Pancreas (tissue), 10 donors: Measurements from ENCODE around the gene EFS. TPM values are rescaled to one million over a fixed set of nuclear protein-coding genes. Genes with fewer than 3 reads are reported as not detected.

Experiments
- ATAC-seq, 4 donors: fragments of 200-7000 bp; cut with Tn5 transposase; one replicate each; pipeline versions ENCODE4 v1.8.0 to v1.9.1; 2020; ENCODE audit warnings: mild to moderate bottlenecking in 4 of 4, moderate library complexity in 4 of 4
- DNase-seq, 6 donors: peaks; one replicate each; pipeline ENCODE4 v3.0.0-alpha.2; 2020
- FAIRE-seq: peaks from 2 replicates; lab custom pipeline; 2012; peaks lifted over from hg19 to GRCh38; lab: Jason Lieb, UNC
- H3K27ac ChIP-seq, 4 donors: fragments of 200-600 bp; sonication (generic); 1 replicate in 3 of 4; 2 replicates in 1 of 4; pipeline versions ENCODE4 v1.5.0 to v1.8.0; 2020
- H3K27me3 ChIP-seq, 4 donors: fragments of 200-600 bp; one replicate each; pipeline ENCODE4 v1.8.0; 2021
- H3K36me3 ChIP-seq, 3 donors: fragments of 200-600 bp; sonication (generic) in 1 of 3; one replicate each; pipeline versions ENCODE4 v1.5.0 to v1.8.0; 2020 to 2021
- H3K4me1 ChIP-seq, 3 donors: fragments of 200-600 bp; one replicate each; pipeline ENCODE4 v1.8.0; 2021
- H3K4me3 ChIP-seq, 4 donors: fragments of 200-600 bp; sonication (generic) in 2 of 4; one replicate each; pipeline versions ENCODE4 v1.5.0 to v1.8.0; 2020 to 2021
- H3K9me3 ChIP-seq, 4 donors: fragments of 200-600 bp; one replicate each; pipeline ENCODE4 v1.8.0; 2021
- WGBS, 2 donors: extraction: QIAGEN DNeasy Blood & Tissue Kit; methylation state at CpG; one replicate each; pipeline ENCODE4 v1.1.7; 2013; 5-methylcytosine and 5-hydroxymethylcytosine counted together
- intact Hi-C, 3 donors: fragments of 100-400 bp; cut with DNase I; formaldehyde crosslinking; loops; one replicate each; pipeline versions ENCODE4 v1.11.1 to v1.14.2; 2022
- polyA plus RNA-seq, 2 donors: library from polyadenylated mRNA; stranded (reverse); fragments of 200-250 nt; gene quantifications; one replicate each; pipeline ENCODE4 v1.2.3, GENCODE V29; 2013
- total RNA-seq, 6 donors: library from RNA; stranded (reverse); fragmentation: NEBNext Ultra II Directional in 4 of 6; extraction: Animal tissue kit (Norgen Biotek cat#: 25700) in 4 of 6; gene quantifications; one replicate each; pipeline versions ENCODE4 v1.2.1 to v1.2.4, GENCODE V29; 2021 to 2023
- TF ChIP-seq, protein P1 (sequence below), 4 donors: fragments of 200-600 bp; sonication (generic) in 3 of 4; IDR thresholded peaks; one replicate each; pipeline versions ENCODE4 v1.5.0 to v1.8.0; 2021; ENCODE audit warnings: antibody characterized with exemption in 4 of 4
- donor health status: healthy with polysubstance abuse.
- donor health status: DM: no; HTN: no; CAD: no; lungs with moderate emphysema.
- donor health status: DM: no; HTN: no; CAD: no.
- donor health status: control.
- donor health status: control.
- donor health status: Bipolar disorder and iron deficiency.
- donor health status: DM: yes; HTN: yes; CAD: no.
- donor health status: DM: no; HTN: no; CAD: no.
- donor health status: DM: no; HTN: no; CAD: no.
- donor health status: DM: yes; HTN: yes; CAD: no.

Gene EFS
- total and polyA plus RNA-seq, 8 donors, result 0.23 to 3.0 (median 1.0) TPM

DNA sequence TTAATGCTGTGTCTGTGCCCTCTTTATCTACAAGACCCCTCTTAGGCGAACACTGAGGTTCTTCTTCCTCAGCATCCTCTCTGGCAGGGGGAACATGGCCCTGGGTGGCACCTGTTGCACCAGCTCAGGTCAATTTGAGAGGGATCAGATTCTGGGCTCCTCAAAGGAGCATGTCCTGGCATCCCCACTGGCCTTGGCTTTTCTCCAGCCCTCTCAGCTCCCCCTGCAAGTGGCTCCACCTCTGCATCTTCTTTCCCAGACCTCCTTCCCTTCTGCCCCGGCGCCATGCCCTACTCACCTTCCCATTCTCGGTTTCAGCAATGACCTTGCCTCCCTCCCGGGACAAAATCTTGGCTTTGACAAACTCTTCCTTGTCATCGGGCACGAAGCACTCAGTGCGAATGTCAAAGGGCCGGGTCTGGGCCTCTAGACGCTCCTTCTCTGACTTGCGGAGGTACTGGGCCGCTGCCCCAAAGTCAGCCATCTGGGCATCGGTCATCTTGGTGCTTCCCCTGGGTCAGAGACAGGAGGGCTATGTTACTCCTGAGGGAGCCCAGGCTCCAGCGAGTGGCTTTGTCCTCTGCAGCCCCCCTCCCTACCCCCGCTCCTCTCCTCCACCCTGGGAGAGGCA is 41.9 kb upstream of the EFS start:
- Histone ChIP-seq H3K4me3 (no peak overlapping the region), H3K9me3 (no peaks in the 10 kb centered on the region), H3K4me1 (no peaks in the 10 kb centered on the region), H3K27me3 (no peaks in the 10 kb centered on the region), H3K27ac (no peak overlapping the region), H3K36me3 (no peaks in the 10 kb centered on the region)
- 67 to 78% methylated on average over 15 of the region's 15 CpGs for WGBS, 2 donors
- intact Hi-C loops, result no loop called here
- TF ChIP-seq, protein P1, sequence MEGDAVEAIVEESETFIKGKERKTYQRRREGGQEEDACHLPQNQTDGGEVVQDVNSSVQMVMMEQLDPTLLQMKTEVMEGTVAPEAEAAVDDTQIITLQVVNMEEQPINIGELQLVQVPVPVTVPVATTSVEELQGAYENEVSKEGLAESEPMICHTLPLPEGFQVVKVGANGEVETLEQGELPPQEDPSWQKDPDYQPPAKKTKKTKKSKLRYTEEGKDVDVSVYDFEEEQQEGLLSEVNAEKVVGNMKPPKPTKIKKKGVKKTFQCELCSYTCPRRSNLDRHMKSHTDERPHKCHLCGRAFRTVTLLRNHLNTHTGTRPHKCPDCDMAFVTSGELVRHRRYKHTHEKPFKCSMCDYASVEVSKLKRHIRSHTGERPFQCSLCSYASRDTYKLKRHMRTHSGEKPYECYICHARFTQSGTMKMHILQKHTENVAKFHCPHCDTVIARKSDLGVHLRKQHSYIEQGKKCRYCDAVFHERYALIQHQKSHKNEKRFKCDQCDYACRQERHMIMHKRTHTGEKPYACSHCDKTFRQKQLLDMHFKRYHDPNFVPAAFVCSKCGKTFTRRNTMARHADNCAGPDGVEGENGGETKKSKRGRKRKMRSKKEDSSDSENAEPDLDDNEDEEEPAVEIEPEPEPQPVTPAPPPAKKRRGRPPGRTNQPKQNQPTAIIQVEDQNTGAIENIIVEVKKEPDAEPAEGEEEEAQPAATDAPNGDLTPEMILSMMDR (IDR thresholded peaks at IDR 0.05), result no peak
- FAIRE-seq (no peak), ATAC-seq (no peak), DNase-seq (no peak)

DNA sequence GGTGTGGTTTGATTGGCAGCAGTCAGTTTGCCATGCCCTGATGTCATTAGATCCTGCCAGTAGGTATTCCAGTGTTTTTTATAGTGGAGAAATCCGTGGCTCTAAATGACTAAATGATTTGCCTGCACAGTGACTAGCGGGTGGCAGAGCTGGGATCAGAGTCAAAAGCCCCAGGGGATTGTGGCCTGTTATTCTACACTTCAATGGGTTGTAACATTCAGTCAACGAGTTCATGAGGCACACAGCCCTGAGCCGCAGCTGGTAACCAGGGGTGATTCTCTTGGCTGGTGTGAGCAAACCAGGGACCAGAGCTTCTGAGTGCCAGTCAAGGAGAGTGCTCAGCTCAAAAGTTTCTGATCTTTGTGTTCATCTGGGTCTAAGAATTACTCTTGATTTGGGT is 41.3 kb upstream of the EFS start:
- FAIRE-seq (no peak), ATAC-seq (no peak), DNase-seq (no peak)
- 57 to 61% methylated on average over 4 of the region's 4 CpGs for whole genome bisulfite sequencing, 2 donors
- Histone ChIP-seq H3K4me3 (no peak overlapping the region), H3K27me3 (no peaks in the 10 kb centered on the region), H3K36me3 (no peaks in the 10 kb centered on the region), H3K27ac (no peak overlapping the region), H3K4me1 (no peaks in the 10 kb centered on the region), H3K9me3 (no peaks in the 10 kb centered on the region)
- intact Hi-C loops, result no loop called here
- TF ChIP-seq, protein P1 (IDR thresholded peaks at IDR 0.05), result no peak

DNA sequence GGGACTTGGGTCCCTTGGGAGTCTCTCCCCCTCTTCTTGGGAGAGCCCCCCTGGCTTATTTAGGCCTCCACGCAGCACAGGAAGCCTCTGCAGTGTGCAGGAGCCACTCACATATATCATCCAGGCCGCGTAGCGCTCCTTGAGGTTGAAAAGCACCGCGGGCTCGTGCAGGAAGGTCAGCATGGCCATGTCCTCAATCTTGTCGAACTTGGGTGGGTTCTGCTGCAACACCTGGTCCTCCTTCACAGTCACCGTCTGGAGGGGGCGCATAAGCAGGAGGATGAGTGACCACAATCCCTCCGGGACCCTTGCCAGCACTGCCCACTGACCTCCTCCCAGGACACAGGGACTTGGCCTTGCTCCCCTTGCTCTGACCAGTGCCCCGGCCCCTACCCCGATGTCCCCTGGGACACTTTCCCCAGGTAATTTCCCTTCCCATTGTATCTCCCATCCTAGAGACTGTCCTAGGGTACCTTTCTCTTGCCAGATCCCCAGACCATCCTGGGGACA is 40.6 kb upstream of the EFS start:
- no peaks in the 10 kb centered on the region for H3K36me3 ChIP-seq
- DNase-seq (no peak), ATAC-seq (no peak), FAIRE-seq (no peak)
- no peak overlapping the region for H3K27ac ChIP-seq
- no peaks in the 10 kb centered on the region for H3K9me3 ChIP-seq
- WGBS, 2 donors, result 85 to 87% methylated on average over 13 of the region's 13 CpGs
- intact Hi-C loops, result no loop called here
- H3K4me3 ChIP-seq, result no peak overlapping the region
- no peaks in the 10 kb centered on the region for H3K4me1 ChIP-seq
- TF ChIP-seq, protein P1 (IDR thresholded peaks at IDR 0.05), result no peak
- H3K27me3 ChIP-seq, result no peaks in the 10 kb centered on the region

DNA sequence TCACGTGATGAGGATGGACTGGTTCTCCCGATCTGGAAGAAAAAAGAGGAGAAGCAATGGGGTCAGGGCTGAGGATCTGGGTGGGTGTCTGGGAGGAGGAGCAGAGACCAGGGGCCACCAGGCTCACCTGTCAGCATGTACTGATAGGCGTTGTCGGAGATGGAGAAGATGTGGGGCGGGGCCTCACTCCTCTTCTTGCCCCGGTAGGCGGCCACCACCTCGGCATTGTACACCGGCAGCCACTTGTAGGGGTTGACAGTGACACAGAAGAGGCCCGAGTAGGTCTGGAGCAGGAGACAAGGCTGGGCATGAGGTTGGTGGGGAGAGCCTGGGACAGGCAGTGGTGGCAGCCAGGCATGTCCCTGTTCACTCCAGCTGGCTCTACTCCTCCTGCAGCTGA is 40.1 kb upstream of the EFS start:
- H3K27ac ChIP-seq, result no peak overlapping the region
- no peak overlapping the region for H3K4me3 ChIP-seq
- no peak for DNase-seq
- no peaks in the 10 kb centered on the region for H3K4me1 ChIP-seq
- H3K36me3 ChIP-seq, result no peaks in the 10 kb centered on the region
- no peak for ATAC-seq
- intact Hi-C loops, result no loop called here
- H3K27me3 ChIP-seq, result no peaks in the 10 kb centered on the region
- H3K9me3 ChIP-seq, result no peaks in the 10 kb centered on the region
- no peak for FAIRE-seq
- WGBS, 2 donors, result 62 to 73% methylated on average over 10 of the region's 10 CpGs
- TF ChIP-seq, protein P1 (IDR thresholded peaks at IDR 0.05), result no peak

DNA sequence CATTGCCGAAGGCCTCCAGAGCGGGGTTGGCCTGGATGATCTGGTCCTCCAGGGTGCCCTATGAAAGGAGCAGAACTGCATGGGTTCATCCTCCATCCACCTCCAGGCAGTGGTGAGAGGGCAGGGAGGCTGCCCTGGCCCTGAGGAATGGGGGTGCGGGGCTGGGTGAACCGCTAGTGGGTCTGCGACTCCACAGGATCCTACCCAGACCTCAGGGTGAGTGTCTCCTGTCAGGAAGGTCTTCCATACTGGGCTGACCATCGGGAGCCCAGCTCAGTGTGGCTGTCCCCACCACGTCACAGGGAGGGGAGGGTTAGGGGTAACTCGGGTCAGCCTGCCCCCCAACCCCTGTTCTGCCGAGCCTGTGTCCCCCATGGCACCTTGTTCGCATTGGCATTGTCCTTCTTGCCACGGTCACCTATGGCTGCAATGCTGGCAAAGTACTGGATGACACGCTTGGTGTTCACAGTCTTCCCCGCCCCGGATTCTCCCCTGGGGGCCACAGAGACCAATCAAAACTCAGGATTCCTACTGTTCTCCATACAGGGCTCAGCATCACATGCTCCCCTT is 39.4 kb upstream of the EFS start:
- Histone ChIP-seq H3K36me3 (no peaks in the 10 kb centered on the region), H3K9me3 (no peaks in the 10 kb centered on the region), H3K27me3 (no peaks in the 10 kb centered on the region), H3K4me1 (no peaks in the 10 kb centered on the region), H3K27ac (no peak overlapping the region), H3K4me3 (no peak overlapping the region)
- WGBS, 2 donors, result 73 to 78% methylated on average over 11 to 14 of the region's 14 CpGs
- no peak for DNase-seq
- FAIRE-seq, result no peak
- no peak for ATAC-seq
- TF ChIP-seq, protein P1 (IDR thresholded peaks at IDR 0.05), result no peak
- intact Hi-C loops, result no loop called here
